HTERT RPE-1 (cell line): ENCODE measurements around the gene OPHN1.
"Not testable (repeated sequence)": the region's sequence is repeated elsewhere in the genome, so short reads cannot be mapped to it uniquely, and the experiment has no call there.

Experiments used
- in situ Hi-C: fragments of 300-500 bp; cut with MboI; formaldehyde crosslinking; loops from 4 replicates; pipeline ENCODE4 v1.14.3; 2020; ENCODE audit warnings: low sequenced_read_pairs

OPHN1 gene

GRCh38 chrX:68422478-68422877 lies 10.8 kb downstream of the OPHN1 start:
- in situ Hi-C loops: no loop called here

- in situ Hi-C loops: no loop called here
Measured at GRCh38 chrX:68421636-68422035, 11.7 kb downstream of the OPHN1 start.

DNA sequence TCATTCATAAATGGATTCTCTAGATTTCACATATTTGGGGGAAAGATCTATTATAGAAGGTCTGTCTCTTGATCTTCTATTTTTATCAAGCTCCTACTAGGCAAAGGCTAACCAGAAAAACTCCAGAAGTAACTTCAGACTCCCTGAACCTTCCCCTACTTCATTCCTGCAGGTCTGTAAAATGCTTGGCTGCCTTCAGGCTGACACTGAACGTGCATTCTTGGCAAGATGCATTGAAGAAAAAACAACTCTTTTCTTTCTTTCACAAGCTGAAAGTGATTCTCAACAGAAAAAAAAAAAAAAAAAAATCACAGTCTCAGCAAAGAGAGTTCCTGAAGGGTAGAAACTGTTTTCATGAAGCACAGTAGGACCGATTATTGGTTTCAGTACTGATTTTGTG lies 12.7 kb downstream of the OPHN1 start:
- in situ Hi-C loops: no loop called here

DNA sequence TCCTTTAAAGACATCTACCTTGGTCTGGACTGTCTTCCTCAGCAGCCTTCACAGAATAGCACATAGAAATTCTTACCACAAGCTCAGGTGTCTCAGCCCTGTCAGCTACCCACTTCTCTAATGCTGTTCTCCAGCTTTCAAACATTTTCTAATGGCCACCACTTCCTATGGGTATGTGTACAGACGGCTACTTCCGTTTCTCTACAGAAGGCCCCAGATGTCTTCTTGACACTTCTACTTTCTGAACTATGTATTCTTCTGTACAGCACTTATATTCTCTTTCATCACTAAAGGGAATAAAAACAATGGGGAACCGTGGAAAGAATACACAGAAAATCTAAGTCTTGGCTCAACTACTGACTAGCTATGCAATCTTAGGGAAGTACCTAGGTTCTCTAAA lies 13.3 kb downstream of the OPHN1 start:
- in situ Hi-C loops: no loop called here

GRCh38 chrX:68417651-68418050 lies 15.6 kb downstream of the OPHN1 start:
- in situ Hi-C loops: no loop called here

GRCh38 chrX:68416592-68416991 lies 16.7 kb downstream of the OPHN1 start:
- in situ Hi-C loops: no loop called here

- in situ Hi-C loops: no loop called here
Measured at GRCh38 chrX:68415316-68415715, 18.0 kb downstream of the OPHN1 start.

DNA sequence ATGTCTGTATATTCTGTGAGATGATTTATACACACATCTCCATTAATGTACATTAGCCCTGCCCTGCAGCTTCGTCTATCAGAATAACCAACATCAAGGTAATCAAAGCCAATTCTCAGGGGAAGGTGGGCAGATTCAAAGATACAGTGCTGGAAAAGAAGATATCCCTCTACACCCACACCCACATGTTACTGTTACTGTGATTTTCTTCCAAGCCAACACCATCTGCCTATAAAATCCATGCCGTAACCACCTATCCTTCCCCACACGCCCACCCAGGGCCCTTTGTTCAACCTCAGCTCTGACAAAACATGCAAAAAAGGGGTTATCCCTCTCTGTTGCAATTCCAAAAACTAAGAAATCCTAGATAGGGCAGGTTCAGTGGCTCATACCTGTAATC lies 20.0 kb downstream of the OPHN1 start:
- in situ Hi-C loops: no loop called here

GRCh38 chrX:68411729-68412128 lies 21.6 kb downstream of the OPHN1 start:
- in situ Hi-C loops: no loop called here

GRCh38 chrX:68409194-68409593 lies 24.1 kb downstream of the OPHN1 start:
- in situ Hi-C loops: no loop called here

GRCh38 chrX:68403522-68403921 lies 29.8 kb downstream of the OPHN1 start:
- in situ Hi-C loops: no loop called here

DNA sequence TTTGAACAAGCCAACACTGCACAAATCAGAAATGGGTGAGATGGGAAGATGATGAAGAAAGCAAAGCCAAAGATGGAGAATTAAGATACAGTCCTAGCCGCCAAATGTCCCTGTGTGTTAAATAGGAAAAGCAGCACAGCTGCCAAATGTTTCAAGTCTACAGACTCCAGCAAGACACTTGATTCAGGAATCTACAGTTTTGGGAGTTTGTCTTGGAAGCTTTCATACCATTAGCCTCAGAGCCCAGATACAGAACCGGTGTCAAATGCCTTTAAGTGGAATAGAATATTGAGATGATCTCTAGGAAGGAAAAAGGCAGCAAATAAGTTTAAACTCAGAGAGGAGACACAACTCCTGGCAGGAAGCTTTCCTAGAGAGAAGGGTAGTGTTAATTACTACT lies 30.3 kb downstream of the OPHN1 start:
- in situ Hi-C loops: no loop called here

DNA sequence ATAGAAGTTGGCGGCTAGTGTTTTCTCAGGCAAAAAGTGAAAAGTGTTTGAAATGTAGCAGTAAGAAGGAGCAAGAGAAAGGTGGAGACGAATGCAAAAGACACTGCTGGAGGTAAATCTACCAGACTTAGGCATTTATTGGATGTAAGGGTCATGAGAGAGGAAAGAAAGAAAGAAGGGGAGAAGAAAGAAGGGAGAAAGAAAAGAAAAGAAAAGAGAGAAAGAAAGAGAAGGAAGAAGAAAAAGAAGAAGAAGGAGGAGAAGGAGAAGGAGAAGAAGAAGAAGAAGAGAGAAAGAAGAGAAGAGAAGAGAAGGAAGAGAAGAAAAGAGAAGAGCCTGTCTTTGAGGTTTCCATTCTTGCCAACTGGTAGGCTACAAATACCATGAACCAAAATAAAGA lies 31.2 kb downstream of the OPHN1 start:
- in situ Hi-C loops: no loop called here

- in situ Hi-C loops: no loop called here
Measured at GRCh38 chrX:68398291-68398690, 35.0 kb downstream of the OPHN1 start.

DNA sequence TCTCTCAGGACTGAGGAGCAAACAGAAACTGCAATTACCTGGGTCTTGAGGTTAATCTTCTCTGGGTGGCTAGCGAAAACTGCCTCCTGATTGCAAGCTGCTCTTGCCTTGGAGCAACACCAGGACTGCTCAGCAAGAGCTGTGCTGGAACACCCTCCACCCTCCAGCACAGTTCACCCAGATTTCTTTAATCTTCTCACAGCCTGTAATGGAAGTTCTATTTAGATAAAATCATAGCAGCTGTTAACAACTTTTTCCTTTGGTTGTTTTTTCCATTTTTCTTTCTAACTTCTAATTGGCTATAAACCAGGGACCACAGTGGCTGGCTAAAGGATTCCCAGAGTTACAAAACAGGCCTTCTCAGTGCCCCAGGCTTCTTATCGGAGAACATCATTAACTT lies 36.3 kb downstream of the OPHN1 start:
- in situ Hi-C loops: no loop called here

GRCh38 chrX:68389419-68389960 lies 43.8 kb downstream of the OPHN1 start:
- in situ Hi-C loops: not testable (repeated sequence)

- in situ Hi-C loops: no loop called here
Measured at GRCh38 chrX:68387776-68388175, 45.5 kb downstream of the OPHN1 start.

GRCh38 chrX:68383540-68383939 lies 49.8 kb downstream of the OPHN1 start:
- in situ Hi-C loops: no loop called here

DNA sequence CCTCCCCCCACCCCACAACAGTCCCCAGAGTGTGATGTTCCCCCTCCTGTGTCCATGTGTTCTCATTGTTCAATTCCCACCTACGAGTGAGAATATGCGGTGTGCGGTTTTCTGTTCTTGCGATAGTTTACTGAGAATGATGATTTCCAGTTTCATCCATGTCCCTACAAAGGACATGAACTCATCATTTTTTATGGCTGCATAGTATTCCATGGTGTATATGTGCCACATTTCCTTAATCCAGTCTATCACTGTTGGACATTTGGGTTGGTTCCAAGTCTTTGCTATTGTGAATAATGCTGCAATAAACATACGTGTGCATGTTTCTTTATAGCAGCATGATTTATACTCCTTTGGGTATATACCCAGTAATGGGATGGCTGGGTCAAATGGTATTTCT lies 55.7 kb downstream of the OPHN1 start:
- in situ Hi-C loops: not testable (repeated sequence)

GRCh38 chrX:68376373-68376772 lies 56.9 kb downstream of the OPHN1 start:
- in situ Hi-C loops: no loop called here

- in situ Hi-C loops: no loop called here
Measured at GRCh38 chrX:68375803-68376202, 57.5 kb downstream of the OPHN1 start.

DNA sequence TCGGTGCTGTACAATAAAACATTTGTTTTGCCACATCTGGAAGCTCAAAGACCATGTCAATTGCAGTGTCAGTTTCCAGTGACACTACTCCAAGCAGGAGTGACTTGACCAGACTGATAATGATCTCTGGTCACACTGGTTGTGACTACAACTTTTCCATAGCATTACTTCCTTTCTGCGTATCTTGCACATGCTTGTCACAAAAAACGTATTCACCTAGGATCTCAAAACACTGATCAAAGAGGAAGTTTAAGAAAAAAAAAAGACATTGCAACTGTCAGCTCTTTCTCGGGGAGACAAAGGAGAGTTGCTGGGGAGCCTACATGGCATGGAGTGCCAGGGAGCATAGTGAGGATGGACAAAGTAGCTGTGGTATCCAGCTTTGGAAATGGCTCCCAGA lies 60.6 kb downstream of the OPHN1 start:
- in situ Hi-C loops: no loop called here

DNA sequence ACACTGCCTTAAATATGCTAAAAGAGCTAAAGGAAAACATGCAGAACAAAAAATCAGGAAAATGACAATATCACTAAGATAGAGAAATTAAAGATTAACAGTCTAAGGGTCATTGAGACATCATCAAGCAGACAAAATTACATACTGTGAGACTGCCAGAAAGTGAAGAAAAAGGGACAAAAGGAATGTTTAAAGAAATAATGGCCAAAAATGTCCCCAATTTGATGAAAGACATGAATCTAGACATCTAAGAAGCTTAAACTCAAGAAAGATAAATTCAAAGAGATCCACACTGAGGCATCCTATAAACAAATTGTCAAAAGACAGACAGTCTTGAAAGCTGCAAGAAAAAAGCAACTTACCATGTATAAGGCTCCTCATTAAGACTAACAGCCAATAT lies 63.7 kb downstream of the OPHN1 start:
- in situ Hi-C loops: no loop called here

DNA sequence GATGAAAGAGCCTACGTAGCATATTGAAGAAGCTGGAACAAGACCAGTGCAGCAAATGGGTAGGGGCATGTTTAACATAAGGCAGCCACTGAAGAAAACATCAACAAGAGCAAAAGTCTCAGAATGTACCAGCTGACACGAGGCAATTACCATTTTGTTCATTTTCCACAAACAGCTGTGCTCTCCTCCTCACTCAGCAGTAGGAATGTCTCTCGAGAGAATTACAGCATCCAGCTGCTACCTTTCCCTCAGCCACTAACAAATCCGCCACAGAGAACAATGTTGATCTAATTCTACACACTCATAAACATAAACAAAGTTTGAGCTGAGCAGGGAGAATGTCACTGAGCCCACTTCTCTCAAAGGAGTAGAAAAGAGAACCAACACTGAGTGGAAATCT lies 68.0 kb downstream of the OPHN1 start:
- in situ Hi-C loops: no loop called here
